Measurements from ENCODE around the gene TAF7.

The TAF7 gene

DNA sequence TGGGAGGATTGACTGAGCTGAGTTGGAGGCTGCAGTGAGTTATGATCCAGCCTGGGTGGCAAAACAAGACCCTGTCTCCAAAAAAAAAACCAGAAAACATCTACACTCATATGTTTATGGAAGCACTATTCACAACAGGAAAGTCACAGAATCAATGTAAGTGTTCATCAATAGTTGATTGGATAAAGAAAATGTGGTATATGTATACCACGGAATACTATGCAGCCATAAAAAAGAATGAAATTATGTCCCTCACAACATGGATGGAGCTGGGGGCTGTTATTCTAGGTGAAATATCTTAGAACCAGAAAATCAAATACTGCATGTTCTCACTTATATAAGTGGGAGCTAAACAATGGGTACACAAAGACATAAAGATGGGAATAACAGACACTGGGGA lies 14.0 kb downstream of the TAF7 start:
- Histone ChIP-seq H3K4me3 (replicated peaks; ENCODE audit: low read depth, low read length) (no peak overlapping the region), H3K27me3 (replicated peaks; ENCODE audit: control insufficient read depth, insufficient read depth, low read length) (no peaks in the 10 kb centered on the region), H3K36me3 (ENCODE audit: control insufficient read depth, insufficient read depth, low read length) (no peaks in the 10 kb centered on the region; the same call in 1 of the 2 replicates)
- no peak for DNase-seq (ENCODE audit: extremely low read depth, insufficient read length)
- TF ChIP-seq CTCF (IDR thresholded peaks at IDR 0.05; ENCODE audit: insufficient read depth, low read length, poor library complexity, severe bottlenecking) = no peak

DNA sequence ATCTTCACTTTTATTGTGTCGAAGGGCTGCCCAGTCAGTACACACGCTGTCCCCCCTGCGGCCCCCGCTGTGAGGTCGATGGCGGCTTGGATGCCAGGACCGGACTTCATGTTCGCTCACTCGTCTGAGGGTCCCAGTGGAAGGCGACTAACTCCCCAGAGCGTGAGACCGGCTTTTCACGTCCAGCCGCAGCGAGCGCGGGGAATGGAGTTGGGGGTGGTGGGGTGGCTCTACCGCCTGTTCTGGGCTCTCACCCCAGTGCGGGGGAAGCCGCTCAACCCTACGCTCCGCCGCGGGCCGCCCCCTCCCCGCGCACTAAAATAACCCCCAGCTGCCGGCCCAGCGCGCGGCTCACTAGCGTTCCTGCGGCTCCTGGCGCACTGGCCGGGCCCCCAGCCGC lies 16.8 kb downstream of the TAF7 start, which contains the start of gene SLC25A2:
SLC25A2 (minus strand) TSS at position 294 of the 400 bp plus-strand sequence; CDS start at position 110, 184 bp downstream.
- Histone ChIP-seq H3K36me3 (ENCODE audit: control insufficient read depth, insufficient read depth, low read length) (no peaks in the 10 kb centered on the region; the same call in 1 of the 2 replicates), H3K4me3 (replicated peaks; ENCODE audit: low read depth, low read length) (no peak within 1 kb of the TSS), H3K27me3 (replicated peaks; ENCODE audit: control insufficient read depth, insufficient read depth, low read length) (no peaks in the 10 kb centered on the region)
- DNase-seq (ENCODE audit: extremely low read depth, insufficient read length) = no peak
- no peak for TF ChIP-seq CTCF (IDR thresholded peaks at IDR 0.05; ENCODE audit: insufficient read depth, low read length, poor library complexity, severe bottlenecking)

GRCh38 chr5:141298376-141298775 lies 22.2 kb downstream of the TAF7 start:
- TF ChIP-seq CTCF (IDR thresholded peaks at IDR 0.05; ENCODE audit: insufficient read depth, low read length, poor library complexity, severe bottlenecking) = no peak
- H3K4me3 ChIP-seq (replicated peaks; ENCODE audit: low read depth, low read length) = no peak overlapping the region
- no peaks in the 10 kb centered on the region for H3K36me3 ChIP-seq (ENCODE audit: control insufficient read depth, insufficient read depth, low read length)
- DNase-seq (ENCODE audit: extremely low read depth, insufficient read length) = no peak
- H3K27me3 ChIP-seq (replicated peaks; ENCODE audit: control insufficient read depth, insufficient read depth, low read length) = no peaks in the 10 kb centered on the region

DNA sequence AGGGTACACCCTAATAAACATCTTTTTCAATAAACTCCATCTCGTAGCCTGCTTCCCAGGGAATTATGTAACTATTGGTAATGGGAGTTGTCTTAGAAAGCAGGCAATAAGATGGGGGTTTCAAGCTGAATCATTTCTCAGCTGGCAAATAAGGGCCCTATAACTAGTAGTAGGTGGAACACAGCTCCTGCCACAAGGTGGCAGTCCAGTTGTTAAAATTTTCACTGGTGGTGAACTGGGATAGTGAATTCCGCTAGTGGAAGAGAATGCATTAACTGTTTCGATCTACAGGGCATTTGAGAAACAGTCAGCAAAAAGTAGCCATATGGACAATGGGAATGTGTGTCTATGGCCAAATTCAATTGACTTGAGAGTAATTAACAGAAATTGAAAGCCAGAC lies 47.7 kb downstream of the TAF7 start:
- DNase-seq (ENCODE audit: extremely low read depth, insufficient read length) = no peak
- H3K27me3 ChIP-seq (replicated peaks; ENCODE audit: control insufficient read depth, insufficient read depth, low read length) = no peaks in the 10 kb centered on the region
- no peak for TF ChIP-seq CTCF (IDR thresholded peaks at IDR 0.05; ENCODE audit: insufficient read depth, low read length, poor library complexity, severe bottlenecking)
- no peak overlapping the region for H3K4me3 ChIP-seq (replicated peaks; ENCODE audit: low read depth, low read length)
- no peaks in the 10 kb centered on the region for H3K36me3 ChIP-seq (ENCODE audit: control insufficient read depth, insufficient read depth, low read length)

DNA sequence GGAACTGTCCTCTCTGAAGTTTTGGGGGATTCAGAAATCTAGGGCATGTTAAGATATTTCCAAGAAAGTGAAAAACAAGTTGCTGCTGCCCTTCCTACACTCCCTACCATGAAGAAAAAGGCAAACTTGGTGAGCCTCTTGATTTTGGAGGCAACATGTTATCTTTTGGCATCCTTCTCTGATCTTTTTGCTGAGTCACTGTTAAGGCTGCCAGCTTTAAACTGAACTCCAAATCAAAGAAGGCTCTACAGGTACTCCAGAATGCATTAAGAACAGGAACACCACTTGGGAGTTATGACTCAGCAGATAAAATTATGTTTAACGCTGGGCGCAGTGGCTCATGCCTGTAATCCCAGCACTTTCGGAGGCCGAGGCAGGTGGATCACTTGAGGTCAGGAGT lies 51.4 kb downstream of the TAF7 start:
- no peak for DNase-seq (ENCODE audit: extremely low read depth, insufficient read length)
- no peak for TF ChIP-seq CTCF (IDR thresholded peaks at IDR 0.05; ENCODE audit: insufficient read depth, low read length, poor library complexity, severe bottlenecking)
- Histone ChIP-seq H3K4me3 (replicated peaks; ENCODE audit: low read depth, low read length) (no peak overlapping the region), H3K36me3 (ENCODE audit: control insufficient read depth, insufficient read depth, low read length) (no peaks in the 10 kb centered on the region), H3K27me3 (replicated peaks; ENCODE audit: control insufficient read depth, insufficient read depth, low read length) (no peaks in the 10 kb centered on the region)

Measured in GM06990 (cell line).